HCT116 (cell line): Measurements from ENCODE around the gene EXOSC5. TPM values are rescaled to one million over a fixed set of nuclear protein-coding genes. Genes with fewer than 3 reads are reported as not detected.

Experiments used
- ATAC-seq: fragments of 200-7000 bp; cut with Tn5 transposase; 2 replicates; pipeline ENCODE4 v1.9.1; 2020; ENCODE audit warnings: mild to moderate bottlenecking, moderate library complexity
- BruUV-seq: library from RNA; stranded (reverse); fragments of 400-500 nt; replicated peaks from 2 replicates; lab custom pipeline; 2021; lab: Mats Ljungman, UMichigan
- CTCF ChIA-PET: fragments of 300-600 bp; sonication (Branson Sonifier 250); formaldehyde crosslinking; loops from one replicate; lab custom pipeline; 2021; ENCODE audit warnings: antibody characterized with exemption; lab: Charles Lee
- POLR2A ChIA-PET: fragments of 300-600, 350-600 bp; sonication (Branson Sonifier 250); formaldehyde crosslinking; loops from one replicate; lab custom pipeline; 2021; ENCODE audit warnings: antibody characterized with exemption; lab: Charles Lee
- RAD21 ChIA-PET, 2 experiments: fragments of 300-600 bp; sonication (Branson Sonifier 250); formaldehyde crosslinking; loops; one replicate each; lab custom pipeline; 2023; ENCODE audit warnings: low total read pairs in 2 of 2; ENCODE audit not compliant: uncharacterized antibody in 2 of 2, unreplicated experiment in 2 of 2, low non-redundant PET in 1 of 2; lab: Charles Lee
- DNase-seq: peaks from one replicate; pipeline ENCODE4 v3.0.0-alpha.2; 2010; ENCODE audit warnings: low read depth, low spot score
- H2AFZ ChIP-seq: fragments of 200-600 bp; shearing (Covaris generic), sonication (generic); 2 replicates; pipeline ENCODE4 v1.6.1; 2017; ENCODE audit warnings: low read depth, mixed run types, mixed read lengths, antibody characterized with exemption, low read length; ENCODE audit not compliant: poor library complexity, severe bottlenecking
- H3K27ac ChIP-seq: 2 replicates; pipeline ENCODE4 v1.5.1; 2012; ENCODE audit warnings: low read depth, low read length
- H3K27me3 ChIP-seq: fragments of 200-600 bp; sonication (generic); 2 replicates; pipeline ENCODE4 v1.6.1; 2016; ENCODE audit warnings: mixed run types, low read length, mixed read lengths; ENCODE audit not compliant: insufficient read depth
- H3K36me3 ChIP-seq, 2 experiments: fragments of 200-500 bp in 1 of 2; fragments of 200-600 bp in 1 of 2; sonication (Bioruptor generic) in 1 of 2; sonication (generic) in 1 of 2; 2 replicates each; pipeline versions ENCODE4 v1.5.1 to v1.6.1; 2014 to 2016; ENCODE audit warnings: low read length in 2 of 2, inconsistent platforms in 1 of 2, mixed read lengths in 1 of 2, mixed run types in 1 of 2; ENCODE audit not compliant: insufficient read depth in 2 of 2, control insufficient read depth in 1 of 2
- H3K4me1 ChIP-seq, 2 experiments: fragments of 200-600 bp in 1 of 2; sonication (generic) in 1 of 2; 2 replicates each; pipeline versions ENCODE4 v1.5.1 to v1.6.1; 2012 to 2017; ENCODE audit warnings: low read length in 2 of 2, inconsistent platforms in 1 of 2, mild to moderate bottlenecking in 1 of 2, mixed read lengths in 1 of 2, mixed run types in 1 of 2, moderate library complexity in 1 of 2; ENCODE audit not compliant: insufficient read depth in 2 of 2, control insufficient read depth in 1 of 2
- H3K4me2 ChIP-seq: fragments of 200-600 bp; sonication (generic); 2 replicates; pipeline ENCODE4 v1.6.1; 2017; ENCODE audit warnings: mixed run types, low read length, mixed read lengths
- H3K4me3 ChIP-seq, 2 experiments: fragments of 200-600 bp in 1 of 2; sonication (generic) in 1 of 2; replicated peaks in 1 of 2; 2 replicates each; pipeline ENCODE4 v1.5.1; 2011 to 2016; ENCODE audit warnings: low read length in 2 of 2, control low read depth in 1 of 2, low read depth in 1 of 2, mild to moderate bottlenecking in 1 of 2, mixed read lengths in 1 of 2, mixed run types in 1 of 2
- H3K79me2 ChIP-seq: fragments of 200-600 bp; sonication (generic); 2 replicates; pipeline ENCODE4 v1.6.1; 2017; ENCODE audit warnings: mild to moderate bottlenecking, mixed run types, low read length, moderate library complexity, mixed read lengths; ENCODE audit not compliant: insufficient read depth
- H3K9ac ChIP-seq: fragments of 200-600 bp; sonication (generic); 2 replicates; pipeline ENCODE4 v1.6.1; 2016; ENCODE audit warnings: low read length, mixed read lengths
- H3K9me2 ChIP-seq: fragments of 200-600 bp; sonication (generic), shearing (Covaris generic); 2 replicates; pipeline ENCODE4 v1.6.1; 2017; ENCODE audit warnings: mixed run types, mild to moderate bottlenecking, moderate library complexity; ENCODE audit not compliant: insufficient read depth
- H3K9me3 ChIP-seq, 2 experiments: fragments of 200-500 bp in 1 of 2; fragments of 200-600 bp in 1 of 2; sonication (Bioruptor generic) in 1 of 2; sonication (generic) in 1 of 2; 2 replicates each; pipeline ENCODE4 v1.6.1; 2014 to 2017; ENCODE audit warnings: low read length in 2 of 2, mixed read lengths in 2 of 2, inconsistent platforms in 1 of 2, low read depth in 1 of 2, mild to moderate bottlenecking in 1 of 2, mixed run types in 1 of 2, moderate library complexity in 1 of 2; ENCODE audit not compliant: control insufficient read depth in 1 of 2, insufficient read depth in 1 of 2
- H4K20me1 ChIP-seq: fragments of 200-600 bp; sonication (generic), shearing (Covaris generic); 2 replicates; pipeline ENCODE4 v1.6.1; 2017; ENCODE audit warnings: mixed run types, mild to moderate bottlenecking, moderate library complexity; ENCODE audit not compliant: insufficient read depth
- ATF3 ChIP-seq: IDR thresholded peaks from 2 replicates; pipeline ENCODE4 v1.6.1; 2012
- ELF1 ChIP-seq: IDR thresholded peaks from 2 replicates; pipeline ENCODE4 v1.6.1; 2012; ENCODE audit warnings: low read depth, borderline replicate concordance
- EZH2 ChIP-seq: fragments of 200-600 bp; sonication (generic); IDR thresholded peaks from 2 replicates; pipeline ENCODE4 v1.6.1; 2017; ENCODE audit warnings: antibody characterized with exemption, mixed run types
- FOSL1 ChIP-seq: IDR thresholded peaks from 2 replicates; pipeline ENCODE4 v1.6.1; 2012; ENCODE audit warnings: low read depth
- JUND ChIP-seq: IDR thresholded peaks from 2 replicates; pipeline ENCODE4 v1.6.1; 2012
- MAX ChIP-seq: IDR thresholded peaks from 2 replicates; pipeline ENCODE4 v1.6.1; 2012
- SIN3A ChIP-seq: IDR thresholded peaks from 2 replicates; pipeline ENCODE4 v1.6.1; 2012; ENCODE audit warnings: low read depth
- intact Hi-C: fragments of 100-400 bp; cut with micrococcal nuclease; formaldehyde crosslinking; loops from 2 replicates; pipeline ENCODE4 v1.10.0; 2022
- total RNA-seq: library from RNA; stranded (reverse); gene quantifications from one replicate; pipeline ENCODE4 v1.2.1, GENCODE V29; 2021; ENCODE audit not compliant: unreplicated experiment
- TF ChIP-seq, protein P1 (sequence below): IDR thresholded peaks from 2 replicates; pipeline ENCODE4 v1.6.1; 2012; ENCODE audit warnings: low read depth

The EXOSC5 gene
- total RNA-seq, 1 experiment from 2014 or later: 57.5 TPM

DNA sequence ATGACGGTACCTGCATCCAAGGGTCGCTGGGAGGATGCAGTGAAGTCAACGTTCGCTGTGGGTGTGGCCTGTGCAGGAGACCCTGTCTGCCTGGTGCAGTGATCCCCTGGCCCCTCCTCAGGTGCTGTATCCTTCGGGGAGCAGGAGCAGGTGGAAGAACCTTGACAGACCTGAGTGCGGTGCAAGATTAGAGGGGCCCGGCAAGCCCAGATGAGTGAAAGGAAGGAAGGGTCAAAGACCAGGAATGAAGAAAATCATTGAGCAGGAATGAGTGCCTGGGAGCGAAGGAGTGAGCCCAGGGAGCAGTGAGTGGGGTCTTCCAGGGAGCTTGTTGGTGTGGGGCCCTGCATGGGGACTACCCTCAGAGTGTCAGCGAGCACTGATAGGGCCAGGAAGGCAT, 17.3 kb upstream of the EXOSC5 start:
- TF ChIP-seq, protein P1, sequence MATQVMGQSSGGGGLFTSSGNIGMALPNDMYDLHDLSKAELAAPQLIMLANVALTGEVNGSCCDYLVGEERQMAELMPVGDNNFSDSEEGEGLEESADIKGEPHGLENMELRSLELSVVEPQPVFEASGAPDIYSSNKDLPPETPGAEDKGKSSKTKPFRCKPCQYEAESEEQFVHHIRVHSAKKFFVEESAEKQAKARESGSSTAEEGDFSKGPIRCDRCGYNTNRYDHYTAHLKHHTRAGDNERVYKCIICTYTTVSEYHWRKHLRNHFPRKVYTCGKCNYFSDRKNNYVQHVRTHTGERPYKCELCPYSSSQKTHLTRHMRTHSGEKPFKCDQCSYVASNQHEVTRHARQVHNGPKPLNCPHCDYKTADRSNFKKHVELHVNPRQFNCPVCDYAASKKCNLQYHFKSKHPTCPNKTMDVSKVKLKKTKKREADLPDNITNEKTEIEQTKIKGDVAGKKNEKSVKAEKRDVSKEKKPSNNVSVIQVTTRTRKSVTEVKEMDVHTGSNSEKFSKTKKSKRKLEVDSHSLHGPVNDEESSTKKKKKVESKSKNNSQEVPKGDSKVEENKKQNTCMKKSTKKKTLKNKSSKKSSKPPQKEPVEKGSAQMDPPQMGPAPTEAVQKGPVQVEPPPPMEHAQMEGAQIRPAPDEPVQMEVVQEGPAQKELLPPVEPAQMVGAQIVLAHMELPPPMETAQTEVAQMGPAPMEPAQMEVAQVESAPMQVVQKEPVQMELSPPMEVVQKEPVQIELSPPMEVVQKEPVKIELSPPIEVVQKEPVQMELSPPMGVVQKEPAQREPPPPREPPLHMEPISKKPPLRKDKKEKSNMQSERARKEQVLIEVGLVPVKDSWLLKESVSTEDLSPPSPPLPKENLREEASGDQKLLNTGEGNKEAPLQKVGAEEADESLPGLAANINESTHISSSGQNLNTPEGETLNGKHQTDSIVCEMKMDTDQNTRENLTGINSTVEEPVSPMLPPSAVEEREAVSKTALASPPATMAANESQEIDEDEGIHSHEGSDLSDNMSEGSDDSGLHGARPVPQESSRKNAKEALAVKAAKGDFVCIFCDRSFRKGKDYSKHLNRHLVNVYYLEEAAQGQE: no peak
- TF ChIP-seq MAX (no peak), ATF3 (no peak), SIN3A (no peak)
- Histone ChIP-seq H3K4me2 (no peak overlapping the region), H3K4me3 (no peak overlapping the region), H3K9me2 (no peaks in the 10 kb centered on the region), H3K27ac (no peak overlapping the region), H3K9ac (no peak overlapping the region), H3K4me1 (peaks cover 2 to 8% of the 10 kb centered on the region in 2 experiments; a peak in 3 of 4 replicates), H3K27me3 (no peaks in the 10 kb centered on the region), H2AFZ (no peak overlapping the region), H4K20me1 (no peaks in the 10 kb centered on the region), H3K36me3 (peaks cover 3% of the 10 kb centered on the region in 2 experiments; a peak in 2 of 4 replicates), H3K9me3 (no peaks in the 10 kb centered on the region), H3K79me2 (no peaks in the 10 kb centered on the region)
- CTCF ChIA-PET: no interaction called here
- BruUV-seq: TSS peak; percentile 19
- RAD21 ChIA-PET: no interaction called here
- ATAC-seq: no peak
- no peak for DNase-seq
- intact Hi-C loops: no loop called here
- POLR2A ChIA-PET: no interaction called here

DNA sequence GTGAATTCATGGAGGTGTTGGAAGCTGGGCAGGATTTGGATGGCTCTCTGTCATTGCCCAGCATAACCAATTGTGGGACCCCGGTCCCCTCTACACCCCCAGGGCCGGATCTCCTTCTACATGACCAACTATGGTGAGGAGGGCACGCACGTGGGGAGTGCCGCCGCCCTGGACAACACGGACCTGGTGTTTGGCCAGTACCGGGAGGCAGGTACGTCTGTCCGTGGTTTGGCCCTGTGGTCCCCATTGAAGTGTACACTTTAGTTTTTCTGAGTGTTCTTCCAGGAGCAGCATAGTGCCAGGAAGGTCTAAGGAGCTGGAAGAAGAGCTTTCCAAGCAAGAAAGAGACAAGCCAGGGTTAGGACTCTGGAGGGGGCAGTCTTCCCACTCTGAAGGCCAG, 16.8 kb upstream of the EXOSC5 start:
- Histone ChIP-seq H3K9ac (no peak overlapping the region), H3K27me3 (no peaks in the 10 kb centered on the region), H3K4me1 (peaks cover 7 to 13% of the 10 kb centered on the region in 2 experiments; a peak in 3 of 4 replicates), H3K9me2 (no peaks in the 10 kb centered on the region), H3K4me2 (no peak overlapping the region), H3K79me2 (no peaks in the 10 kb centered on the region), H3K27ac (no peak overlapping the region), H3K4me3 (no peak overlapping the region), H3K36me3 (peaks cover 0 to 3% of the 10 kb centered on the region in 2 experiments; a peak in 2 of 4 replicates), H3K9me3 (no peaks in the 10 kb centered on the region), H2AFZ (no peak overlapping the region), H4K20me1 (no peaks in the 10 kb centered on the region)
- DNase-seq: no peak
- intact Hi-C loops: no loop called here
- ATAC-seq: no peak
- CTCF ChIA-PET: no interaction called here
- POLR2A ChIA-PET: no interaction called here
- TF ChIP-seq FOSL1: no peak
- TF ChIP-seq ATF3: no peak
- no peak for TF ChIP-seq EZH2
- TF ChIP-seq ELF1: no peak
- no peak for TF ChIP-seq MAX
- no peak for TF ChIP-seq JUND
- no TSS peak for BruUV-seq
- RAD21 ChIA-PET: no interaction called here
